H9 (cell line): ENCODE measurements around the gene PHF21A. TPM values are rescaled to one million over a fixed set of nuclear protein-coding genes. Genes with fewer than 3 reads are reported as not detected.

ENCODE experiments used
- DNase-seq: peaks from one replicate; pipeline ENCODE4 v3.0.0-alpha.2; 2017
- H2AFZ ChIP-seq: one replicate; pipeline ENCODE4 v1.6.1; 2013; ENCODE audit warnings: mild to moderate bottlenecking, low read length, control low read depth, moderate library complexity
- H2AK5ac ChIP-seq: 2 replicates; pipeline ENCODE4 v1.6.1; 2013; ENCODE audit warnings: low read length, control low read depth, mixed read lengths; ENCODE audit not compliant: insufficient read length
- H2BK120ac ChIP-seq: one replicate; pipeline ENCODE4 v1.6.1; 2013; ENCODE audit warnings: low read depth, mild to moderate bottlenecking, low read length, control low read depth, inconsistent platforms; ENCODE audit not compliant: poor library complexity, severe bottlenecking
- H2BK12ac ChIP-seq: 2 replicates; pipeline ENCODE4 v1.6.1; 2013; ENCODE audit warnings: low read length, control low read depth, mixed read lengths, low read depth; ENCODE audit not compliant: insufficient read length
- H2BK15ac ChIP-seq: 2 replicates; pipeline ENCODE4 v1.6.1; 2013; ENCODE audit warnings: low read depth, low read length, control low read depth
- H2BK20ac ChIP-seq: one replicate; pipeline ENCODE4 v1.6.1; 2013; ENCODE audit warnings: low read depth, mild to moderate bottlenecking, low read length, control low read depth, inconsistent platforms; ENCODE audit not compliant: poor library complexity, severe bottlenecking
- H2BK5ac ChIP-seq: 2 replicates; pipeline ENCODE4 v1.6.1; 2013; ENCODE audit warnings: low read length, control low read depth, mixed read lengths; ENCODE audit not compliant: insufficient read length
- H3K14ac ChIP-seq: 2 replicates; pipeline ENCODE4 v1.6.1; 2013; ENCODE audit warnings: low read length, control low read depth; ENCODE audit not compliant: insufficient read depth
- H3K18ac ChIP-seq: 2 replicates; pipeline ENCODE4 v1.6.1; 2013; ENCODE audit warnings: low read depth, mild to moderate bottlenecking, mixed read lengths, low read length, control low read depth; ENCODE audit not compliant: insufficient read length
- H3K23ac ChIP-seq: 2 replicates; pipeline ENCODE4 v1.6.1; 2013; ENCODE audit warnings: low read length, control low read depth, mixed read lengths, low read depth; ENCODE audit not compliant: insufficient read length
- H3K23me2 ChIP-seq: 2 replicates; pipeline ENCODE4 v1.6.1; 2013; ENCODE audit warnings: low read depth, mild to moderate bottlenecking, mixed read lengths, low read length, control low read depth; ENCODE audit not compliant: insufficient read length, poor library complexity, severe bottlenecking
- H3K27ac ChIP-seq: 2 replicates; pipeline ENCODE4 v1.5.1; 2013; ENCODE audit warnings: low read length, control low read depth, mixed read lengths, low read depth; ENCODE audit not compliant: insufficient read length
- H3K27me3 ChIP-seq: 2 replicates; pipeline ENCODE4 v1.6.1; 2013; ENCODE audit warnings: low read length, control low read depth, inconsistent platforms; ENCODE audit not compliant: insufficient read depth
- H3K4ac ChIP-seq: 2 replicates; pipeline ENCODE4 v1.6.1; 2013; ENCODE audit warnings: low read depth, mild to moderate bottlenecking, control low read depth, inconsistent platforms, low read length, moderate library complexity
- H3K4me1 ChIP-seq: 2 replicates; pipeline ENCODE4 v1.6.1; 2013; ENCODE audit warnings: low read length, control low read depth, inconsistent platforms; ENCODE audit not compliant: insufficient read depth
- H3K4me2 ChIP-seq: 2 replicates; pipeline ENCODE4 v1.6.1; 2013; ENCODE audit warnings: low read length, control low read depth, mixed read lengths; ENCODE audit not compliant: insufficient read length, insufficient read depth
- H3K56ac ChIP-seq: 2 replicates; pipeline ENCODE4 v1.6.1; 2013; ENCODE audit warnings: low read depth, mild to moderate bottlenecking, mixed read lengths, low read length, control low read depth; ENCODE audit not compliant: insufficient read length
- H3K79me1 ChIP-seq: 2 replicates; pipeline ENCODE4 v1.6.1; 2013; ENCODE audit warnings: low read depth, mild to moderate bottlenecking, moderate library complexity, low read length, control low read depth, inconsistent platforms; ENCODE audit not compliant: insufficient read depth, poor library complexity, severe bottlenecking
- H3K79me2 ChIP-seq: 2 replicates; pipeline ENCODE4 v1.6.1; 2013; ENCODE audit warnings: low read length, control low read depth, inconsistent platforms; ENCODE audit not compliant: insufficient read depth
- H3K9ac ChIP-seq: 2 replicates; pipeline ENCODE4 v1.6.1; 2013; ENCODE audit warnings: low read length, control low read depth, mixed read lengths; ENCODE audit not compliant: insufficient read length; ENCODE audit errors: extremely low read depth
- H3K9me3 ChIP-seq: one replicate; pipeline ENCODE4 v1.6.1; 2013; ENCODE audit warnings: low read depth, low read length, inconsistent platforms; ENCODE audit not compliant: control insufficient read depth
- H3T11ph ChIP-seq: one replicate; pipeline ENCODE4 v1.6.1; 2013; ENCODE audit warnings: mild to moderate bottlenecking, low read length, control low read depth, inconsistent platforms
- H4K20me1 ChIP-seq: one replicate; pipeline ENCODE4 v1.6.1; 2013; ENCODE audit not compliant: control insufficient read depth, insufficient read length, insufficient read depth
- H4K5ac ChIP-seq: 2 replicates; pipeline ENCODE4 v1.6.1; 2013; ENCODE audit warnings: low read depth, mild to moderate bottlenecking, mixed read lengths, low read length, control low read depth; ENCODE audit not compliant: insufficient read length
- H4K8ac ChIP-seq: replicated peaks from 2 replicates; pipeline ENCODE4 v1.6.1; 2013; ENCODE audit warnings: low read length, control low read depth, mixed read lengths, low read depth; ENCODE audit not compliant: insufficient read length
- H4K91ac ChIP-seq: 2 replicates; pipeline ENCODE4 v1.6.1; 2013; ENCODE audit warnings: low read depth, mild to moderate bottlenecking, moderate library complexity, mixed read lengths, low read length, control low read depth; ENCODE audit not compliant: insufficient read length
- H3K27ac Mint-ChIP-seq, 3 experiments: 2 replicates in 2 of 3; 3 replicates in 1 of 3; pipeline ENCODE4 v1.8.0; 2020 to 2021; ENCODE audit warnings: mixed read lengths in 3 of 3, mild to moderate bottlenecking in 1 of 3, moderate library complexity in 1 of 3
- H3K27me3 Mint-ChIP-seq: 2 replicates; pipeline ENCODE4 v1.8.0; 2021; ENCODE audit warnings: low read depth, mild to moderate bottlenecking, moderate library complexity, mixed read lengths
- H3K36me3 Mint-ChIP-seq, 3 experiments: 2 replicates in 2 of 3; 3 replicates in 1 of 3; pipeline ENCODE4 v1.8.0; 2020 to 2021; ENCODE audit warnings: low read depth in 3 of 3, mixed read lengths in 3 of 3; ENCODE audit not compliant: insufficient read depth in 1 of 3
- H3K4me1 Mint-ChIP-seq, 2 experiments: 2 replicates each; pipeline ENCODE4 v1.8.0; 2020; ENCODE audit warnings: mixed read lengths in 2 of 2
- H3K4me3 Mint-ChIP-seq, 2 experiments: 2 replicates in 1 of 2; 3 replicates in 1 of 2; pipeline ENCODE4 v1.8.0; 2020 to 2021; ENCODE audit warnings: mild to moderate bottlenecking in 2 of 2, mixed read lengths in 2 of 2, moderate library complexity in 1 of 2
- H3K9me3 Mint-ChIP-seq, 2 experiments: 2 replicates in 1 of 2; 3 replicates in 1 of 2; pipeline ENCODE4 v1.8.0; 2020; ENCODE audit warnings: mild to moderate bottlenecking in 2 of 2, mixed read lengths in 2 of 2, moderate library complexity in 1 of 2
- WGBS: extraction: QIAGEN DNeasy Blood & Tissue Kit; methylation state at CpG from one replicate; pipeline ENCODE4 v1.1.7; 2013; ENCODE audit warnings: missing lambda C conversion rate, low lambda C conversion rate, mixed read lengths; ENCODE audit not compliant: insufficient read length; ENCODE audit errors: extremely low coverage; 5-methylcytosine and 5-hydroxymethylcytosine counted together
- total RNA-seq: library from RNA; stranded (reverse); gene quantifications from 2 replicates; pipeline ENCODE4 v1.2.1, GENCODE V29; 2021
- TF ChIP-seq, protein P1 (sequence below): fragments of 200-600 bp; sonication (generic); conservative IDR thresholded peaks from 3 replicates; pipeline ENCODE4 v1.8.0; 2021; ENCODE audit warnings: antibody characterized with exemption, mild to moderate bottlenecking

PHF21A gene
- total RNA-seq, 1 experiment from 2014 or later: 33.8 TPM

DNA sequence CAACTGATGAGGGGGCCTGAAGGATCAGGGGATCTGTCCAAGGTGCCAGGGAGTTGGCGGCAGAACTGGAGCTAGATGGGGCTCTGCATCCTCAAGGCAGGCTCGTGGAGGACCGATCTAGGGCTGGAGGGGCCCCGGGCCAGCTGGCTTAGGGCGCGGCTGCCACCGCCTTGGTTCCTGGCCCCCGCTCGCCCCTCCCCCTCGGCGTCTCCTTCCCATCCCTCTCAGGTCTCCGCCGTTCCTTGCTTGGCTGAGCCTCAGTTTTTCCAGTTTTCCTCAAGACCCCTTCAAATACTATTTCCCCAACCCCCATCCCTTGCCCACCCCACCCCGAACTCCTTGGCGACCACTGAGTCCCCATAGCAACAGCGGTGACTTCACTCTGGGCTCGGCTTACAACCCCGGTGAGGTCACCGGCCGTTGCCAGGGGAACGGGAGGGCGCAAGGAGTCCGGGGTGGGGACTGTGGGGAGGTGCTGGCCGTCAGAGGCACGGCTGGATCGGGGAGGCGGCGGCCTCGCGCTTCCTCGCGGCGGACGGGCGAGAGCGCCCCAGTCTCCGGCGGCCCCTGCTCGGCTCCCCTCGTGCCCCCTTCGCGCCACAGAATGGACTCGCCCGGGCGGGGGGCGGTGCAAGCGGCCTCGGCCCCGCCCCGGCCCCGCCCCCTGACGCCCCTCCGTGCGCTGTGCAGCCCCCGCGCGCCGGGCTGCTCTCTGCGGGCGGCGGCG is 221.6 kb downstream of the PHF21A start:
- Mint-ChIP-seq H3K9me3 (no peaks in the 10 kb centered on the region), H3K4me3 (peak overlapping the region; percentile 64 to 78), H3K4me1 (peaks cover 15 to 32% of the 10 kb centered on the region in 2 experiments), H3K27ac (peak overlapping the region in 2 of 3 experiments; percentile 63 to 88; a peak in 2 of 7 replicates), H3K27me3 (peaks cover 6% of the 10 kb centered on the region), H3K36me3 (peaks cover 2 to 33% (median 17%) of the 10 kb centered on the region in 3 experiments)
- Histone ChIP-seq H2AK5ac (no peak overlapping the region), H2BK20ac (no peak overlapping the region), H3K79me2 (no peaks in the 10 kb centered on the region), H2BK120ac (no peak overlapping the region), H3K14ac (peak overlapping the region; percentile 70; the same call in 1 of the 2 replicates), H3K9me3 (no peaks in the 10 kb centered on the region), H3T11ph (no peak overlapping the region), H4K91ac (no peak overlapping the region), H3K27me3 (no peaks in the 10 kb centered on the region; the same call in 1 of the 2 replicates), H3K9ac (no peak overlapping the region), H2BK12ac (no peak overlapping the region), H3K18ac (peak overlapping the region; percentile 58), H3K79me1 (no peaks in the 10 kb centered on the region), H2AFZ (no peak overlapping the region), H2BK5ac (no peak overlapping the region), H2BK15ac (no peak overlapping the region), H4K5ac (no peak overlapping the region), H3K23me2 (peaks cover 10% of the 10 kb centered on the region), H4K8ac (no peak overlapping the region), H4K20me1 (no peaks in the 10 kb centered on the region), H3K4ac (no peak overlapping the region), H3K56ac (no peak overlapping the region), H3K23ac (no peak overlapping the region), H3K4me2 (peak overlapping the region; percentile 41), H3K4me1 (no peaks in the 10 kb centered on the region), H3K27ac (no peak overlapping the region)
- WGBS: no CpG with 5 or more reads among the region's 62 CpGs
- peak; percentile 94 for DNase-seq
- TF ChIP-seq, protein P1, sequence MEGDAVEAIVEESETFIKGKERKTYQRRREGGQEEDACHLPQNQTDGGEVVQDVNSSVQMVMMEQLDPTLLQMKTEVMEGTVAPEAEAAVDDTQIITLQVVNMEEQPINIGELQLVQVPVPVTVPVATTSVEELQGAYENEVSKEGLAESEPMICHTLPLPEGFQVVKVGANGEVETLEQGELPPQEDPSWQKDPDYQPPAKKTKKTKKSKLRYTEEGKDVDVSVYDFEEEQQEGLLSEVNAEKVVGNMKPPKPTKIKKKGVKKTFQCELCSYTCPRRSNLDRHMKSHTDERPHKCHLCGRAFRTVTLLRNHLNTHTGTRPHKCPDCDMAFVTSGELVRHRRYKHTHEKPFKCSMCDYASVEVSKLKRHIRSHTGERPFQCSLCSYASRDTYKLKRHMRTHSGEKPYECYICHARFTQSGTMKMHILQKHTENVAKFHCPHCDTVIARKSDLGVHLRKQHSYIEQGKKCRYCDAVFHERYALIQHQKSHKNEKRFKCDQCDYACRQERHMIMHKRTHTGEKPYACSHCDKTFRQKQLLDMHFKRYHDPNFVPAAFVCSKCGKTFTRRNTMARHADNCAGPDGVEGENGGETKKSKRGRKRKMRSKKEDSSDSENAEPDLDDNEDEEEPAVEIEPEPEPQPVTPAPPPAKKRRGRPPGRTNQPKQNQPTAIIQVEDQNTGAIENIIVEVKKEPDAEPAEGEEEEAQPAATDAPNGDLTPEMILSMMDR: no peak
